Anterior cingulate cortex (tissue), 58 donors: ENCODE data around the gene HIPK2.

ENCODE experiments used
- DNase-seq, 58 donors: peaks; one replicate each; lab custom pipeline; 2025; lab: John Stamatoyannopoulos, UW

The HIPK2 gene

DNA sequence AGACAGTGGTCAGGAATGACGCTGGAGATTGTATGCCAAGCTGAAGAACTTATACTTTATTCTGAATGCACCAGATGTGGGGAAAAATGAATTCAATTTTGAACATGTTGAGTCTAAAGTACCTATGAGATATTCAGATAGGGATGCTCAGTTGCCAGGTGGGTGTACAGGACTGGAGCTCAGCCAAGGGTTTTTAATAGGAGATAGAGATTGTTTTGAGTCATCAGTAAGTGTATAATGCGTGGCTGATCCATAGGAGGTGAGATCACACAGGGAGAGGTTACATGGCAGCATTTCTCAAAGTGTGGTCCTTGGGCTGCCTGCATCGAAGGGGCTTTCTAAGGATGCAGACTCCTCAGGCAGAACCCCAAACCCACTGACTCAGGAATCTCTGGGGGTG, 6.8 kb upstream of the HIPK2 start:
- no peak for DNase-seq

DNA sequence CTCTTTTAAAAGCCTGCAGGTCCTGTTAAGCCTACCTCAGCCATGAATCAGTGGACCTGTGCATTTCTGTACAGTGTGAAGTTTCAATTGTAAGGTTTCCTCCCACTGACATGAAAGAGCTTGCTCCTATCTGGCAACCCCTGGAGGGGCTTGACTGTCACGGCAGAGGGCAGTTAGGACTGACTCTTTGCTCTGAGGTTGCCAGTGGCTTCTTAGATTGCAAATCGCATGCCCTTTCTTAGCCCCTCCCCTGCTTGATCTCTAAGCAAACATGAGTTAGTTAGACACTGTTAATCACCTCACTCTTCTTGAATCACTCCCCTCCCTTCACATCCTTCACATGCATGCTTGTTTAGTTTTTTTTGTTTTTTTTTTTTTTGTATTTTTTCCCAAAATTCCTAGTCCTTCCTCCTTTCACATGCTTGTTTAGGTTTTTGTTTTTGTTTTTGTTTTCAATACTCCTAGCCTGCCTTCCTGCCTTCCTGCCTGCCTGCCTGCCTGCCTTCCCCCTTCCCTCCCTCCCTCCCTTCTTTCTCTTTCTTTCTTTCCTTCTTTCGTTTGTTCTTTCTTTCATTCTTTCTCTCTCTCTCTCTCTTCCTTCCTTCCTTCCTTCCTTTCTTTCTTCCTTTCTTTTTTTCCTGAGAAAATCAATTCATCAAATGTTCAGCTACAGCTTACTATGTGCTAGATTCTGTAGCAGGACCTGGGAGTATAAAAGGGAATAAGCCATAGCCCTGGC, 6.0 kb upstream of the HIPK2 start:
- no peak for DNase-seq

DNA sequence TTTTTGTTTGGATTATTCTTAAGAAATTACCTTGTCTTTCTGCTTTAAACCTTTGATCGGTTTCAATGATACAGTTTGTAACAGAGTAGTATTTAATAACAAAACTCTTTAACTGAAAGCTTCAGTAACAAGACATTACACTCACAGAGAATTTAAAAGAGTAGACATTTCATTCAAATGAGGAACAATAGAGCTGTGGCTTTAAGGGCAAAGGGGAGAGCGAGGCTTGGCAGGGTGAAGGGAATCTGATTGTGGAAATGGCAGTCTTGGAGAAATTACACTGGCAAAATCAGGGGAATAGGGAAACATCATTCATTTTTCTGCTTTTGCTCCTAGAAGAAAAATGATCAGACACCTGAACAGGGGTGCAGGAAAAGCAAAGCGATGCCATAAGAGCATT, 5.1 kb upstream of the HIPK2 start:
- DNase-seq: no peak

DNA sequence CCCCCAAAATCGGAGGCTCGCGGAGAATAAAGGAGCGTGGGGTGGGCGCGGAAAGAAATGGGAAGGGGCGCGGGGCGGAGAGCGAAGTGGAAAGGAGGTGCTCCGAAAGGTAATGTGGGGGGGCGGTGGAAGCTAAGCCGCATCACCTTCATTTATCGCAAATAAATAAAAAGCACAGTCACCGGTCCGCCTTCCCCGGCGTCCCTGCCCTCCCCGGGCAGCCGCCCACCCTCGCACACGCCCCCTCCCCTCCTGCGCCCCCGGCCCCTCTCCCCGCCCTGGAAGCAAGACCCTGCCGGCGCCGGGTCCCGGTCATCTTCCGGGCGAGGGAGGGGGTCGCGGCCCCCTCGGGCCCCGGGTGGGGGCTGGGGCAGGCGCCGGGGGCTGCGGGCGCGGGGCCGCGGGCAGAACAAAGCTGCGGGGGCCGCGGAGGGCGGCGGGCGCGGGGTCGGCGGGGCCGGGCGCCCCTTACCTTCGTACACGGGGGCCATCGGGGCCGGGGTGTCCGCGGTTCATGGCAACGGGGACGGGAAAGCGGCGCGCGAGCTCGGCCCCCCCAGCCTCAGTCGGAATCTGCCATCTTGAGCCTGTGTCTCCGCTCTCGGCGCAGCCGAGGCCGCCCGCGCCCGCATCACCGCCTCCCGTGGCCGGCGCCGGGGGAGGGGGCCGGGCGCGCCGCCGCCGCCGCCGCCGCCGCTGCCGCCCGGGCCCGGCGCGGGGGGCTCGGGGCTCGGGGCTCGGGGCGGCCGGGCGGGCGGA, 486 bp downstream of the HIPK2 start:
- peak in 21 of 58 donors; percentile 10 to 56 (median 26) for DNase-seq

DNA sequence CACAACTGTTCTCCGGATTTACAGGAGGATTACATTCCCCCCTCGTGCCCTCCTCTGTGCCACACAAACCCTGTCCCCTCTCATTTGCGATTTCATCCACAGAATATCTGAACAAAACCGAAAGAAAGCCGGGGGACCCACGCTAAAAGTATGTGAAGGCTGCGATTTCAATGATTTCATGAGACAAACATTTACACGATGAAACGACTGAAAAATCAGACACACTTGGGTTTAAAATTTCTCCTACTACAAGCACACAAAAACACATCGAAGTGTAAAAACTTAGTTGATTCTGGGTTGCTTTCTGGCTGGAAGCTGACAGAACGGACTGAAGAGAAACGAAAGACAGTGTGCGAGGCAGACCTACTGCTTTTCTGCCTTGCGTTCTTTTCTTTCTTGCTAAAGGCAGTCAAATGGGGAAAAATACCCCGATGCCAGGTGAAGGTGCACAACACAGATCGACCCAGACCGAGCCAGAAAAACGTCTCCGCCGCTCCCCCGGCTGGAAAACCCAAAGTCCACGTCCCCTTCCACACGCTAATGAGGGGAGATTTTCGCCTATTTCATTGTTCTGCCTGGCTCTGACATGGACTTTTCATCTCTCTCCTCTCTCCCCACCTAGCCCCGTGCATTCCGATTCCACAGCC, 1.2 kb downstream of the HIPK2 start:
- DNase-seq: peak in 18 of 58 donors; percentile 10 to 61 (median 32)

DNA sequence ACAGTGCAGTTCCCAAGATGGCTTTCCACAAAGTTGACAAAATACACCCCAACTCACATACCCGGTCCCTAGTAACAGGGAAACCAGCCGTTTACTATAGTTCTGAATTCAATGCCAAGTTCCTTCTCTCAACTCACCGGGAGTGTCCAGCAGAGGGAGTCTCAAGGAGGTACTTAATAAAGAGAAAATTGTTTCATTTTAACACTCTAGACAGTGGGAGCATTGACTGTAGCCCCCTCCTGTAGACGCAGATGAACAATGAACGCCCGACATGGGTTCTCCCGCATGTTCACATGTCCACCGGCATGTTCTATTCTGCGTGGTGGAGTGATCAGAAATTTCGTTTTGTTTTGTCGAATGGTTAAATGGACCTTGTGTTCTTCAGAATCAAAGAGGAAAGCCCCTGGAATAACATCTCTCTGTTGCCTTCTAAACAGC, 1.9 kb downstream of the HIPK2 start:
- DNase-seq: peak in 44 of 58 donors; percentile 6 to 76 (median 38)

DNA sequence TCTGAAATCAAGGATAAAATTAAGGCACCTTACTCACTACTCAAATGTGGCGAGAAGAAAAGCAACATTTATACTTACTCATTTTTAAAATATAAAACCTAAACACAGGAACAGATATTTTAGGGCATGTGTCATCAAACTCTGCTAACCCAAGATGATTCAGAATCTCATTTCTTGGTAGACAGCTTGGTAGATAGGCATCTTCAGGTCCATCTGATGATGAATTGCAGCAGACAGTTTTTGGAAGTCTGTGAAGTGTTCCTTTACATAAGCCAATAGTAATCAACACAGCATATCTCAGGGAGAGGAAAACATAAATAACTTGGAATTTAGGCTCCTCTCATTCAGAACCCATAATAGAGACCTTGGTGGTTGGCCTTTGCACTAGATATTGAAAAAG, 3.4 kb downstream of the HIPK2 start:
- no peak for DNase-seq

DNA sequence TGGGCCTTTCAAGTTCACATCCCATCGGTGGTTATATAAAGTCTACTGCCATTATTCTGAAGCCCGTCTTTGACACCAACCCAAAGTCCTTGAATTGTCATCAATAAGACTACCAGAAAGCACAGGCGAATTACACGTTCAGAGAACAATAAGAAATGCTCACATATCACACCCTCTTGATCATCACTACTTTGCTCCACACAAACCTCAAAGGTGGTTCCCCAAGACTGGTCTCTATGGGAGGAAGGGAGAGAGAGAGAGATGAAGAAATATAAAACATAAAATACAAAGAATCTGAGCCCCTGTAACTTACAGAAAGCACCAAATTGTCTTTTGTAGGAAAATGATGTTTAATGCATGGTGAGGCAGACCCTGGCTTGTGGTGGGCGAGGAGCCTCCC, 4.4 kb downstream of the HIPK2 start:
- no peak for DNase-seq

DNA sequence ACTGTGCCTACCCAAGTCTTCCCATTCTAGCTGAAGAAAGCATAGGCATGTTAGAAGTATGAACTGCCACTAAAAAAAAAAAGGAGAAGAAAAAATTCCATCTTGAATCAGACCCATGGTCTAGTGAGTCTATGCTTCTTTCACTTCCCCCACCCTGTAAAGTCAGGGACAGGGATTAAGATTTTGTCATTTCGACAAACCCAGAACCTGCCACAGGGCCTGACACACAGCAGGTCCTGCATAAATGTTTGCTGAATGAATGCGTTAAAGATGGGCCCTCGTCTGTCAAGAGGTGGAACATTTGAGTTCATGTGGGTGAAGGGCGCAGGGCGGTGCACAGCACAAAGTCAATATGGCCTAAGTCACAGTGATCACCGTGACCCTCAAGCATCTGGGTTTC, 4.9 kb downstream of the HIPK2 start:
- no peak for DNase-seq

DNA sequence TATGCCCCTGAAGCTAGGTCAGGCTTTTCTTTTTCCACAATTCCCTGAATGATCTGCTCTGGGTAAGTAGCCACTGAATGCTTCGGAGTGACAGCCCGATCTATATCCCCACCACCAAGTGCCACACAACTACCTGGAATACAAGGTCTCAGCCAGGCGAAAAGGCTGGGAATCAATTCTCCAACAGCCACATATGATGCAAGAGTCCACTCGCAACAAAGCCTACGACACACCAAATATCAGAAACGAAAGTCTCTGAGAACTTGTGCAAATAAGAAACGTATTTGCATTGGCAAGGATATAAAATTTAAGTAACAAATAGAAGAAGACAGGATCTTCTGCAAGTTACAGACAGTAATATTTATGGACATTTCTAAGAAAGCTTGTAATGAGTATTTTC, 5.7 kb downstream of the HIPK2 start:
- DNase-seq: no peak

DNA sequence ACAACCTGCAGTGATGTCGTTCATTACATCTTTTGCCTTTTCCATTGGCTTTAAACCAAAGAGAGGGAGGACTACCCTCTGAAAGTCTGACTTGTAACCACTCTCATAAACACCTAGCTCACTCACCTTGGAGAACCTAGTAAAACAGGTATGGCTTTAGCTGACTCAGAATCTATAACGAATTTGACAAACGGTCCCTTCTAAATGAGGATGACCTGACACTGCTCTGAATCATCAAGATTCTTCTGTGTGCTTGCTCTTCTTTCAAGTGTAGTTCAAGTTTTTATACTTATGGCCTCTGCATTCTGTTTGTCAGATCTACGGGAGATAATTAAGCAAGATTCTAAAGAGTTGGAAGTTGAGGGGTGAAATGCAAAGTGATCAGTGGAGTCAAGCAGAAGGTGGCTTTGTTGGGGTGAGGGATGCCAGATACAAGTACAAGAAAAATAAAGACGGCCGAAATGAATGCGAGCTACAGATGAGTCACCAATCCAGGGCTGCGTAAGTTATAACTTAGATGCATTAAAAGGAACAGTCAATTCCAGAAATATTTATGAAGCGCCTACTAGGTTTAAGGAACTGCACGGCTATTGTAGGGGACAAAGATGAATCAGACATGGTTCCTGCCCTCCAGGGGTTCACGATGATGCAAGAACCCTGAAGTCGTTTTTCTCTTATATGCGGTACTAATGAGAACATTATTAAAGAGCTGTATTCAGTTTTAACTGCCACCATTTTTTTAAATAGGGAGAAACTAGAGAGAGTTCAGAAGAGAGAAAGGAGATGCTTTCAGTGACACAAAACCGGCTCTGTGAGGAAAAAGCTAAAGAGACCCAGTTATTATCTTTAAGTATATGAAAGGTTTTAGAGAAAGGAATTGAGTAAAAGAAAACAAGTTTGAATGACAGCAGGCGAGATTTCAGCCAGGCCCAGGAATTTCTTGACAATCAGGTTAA, 6.5 kb downstream of the HIPK2 start:
- DNase-seq: no peak

DNA sequence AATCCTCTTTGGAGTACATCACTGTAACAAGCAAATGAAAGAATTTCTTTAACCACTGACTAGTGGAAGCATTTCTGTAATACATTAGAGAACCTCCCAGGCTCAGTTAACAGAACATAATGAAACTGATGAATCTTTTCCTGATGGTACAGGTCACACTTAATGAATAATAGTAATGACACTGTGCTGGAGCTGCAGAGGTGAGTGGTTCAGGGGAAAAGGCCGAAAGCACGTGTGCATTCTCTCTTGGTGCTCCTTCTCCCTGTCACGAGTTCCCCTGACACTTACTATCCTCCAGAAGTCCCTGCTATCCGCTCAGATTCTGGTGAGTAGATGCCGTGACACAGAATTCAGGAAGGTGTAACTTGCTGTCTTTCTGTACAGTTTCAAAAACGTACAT, 8.0 kb downstream of the HIPK2 start:
- DNase-seq: no peak

DNA sequence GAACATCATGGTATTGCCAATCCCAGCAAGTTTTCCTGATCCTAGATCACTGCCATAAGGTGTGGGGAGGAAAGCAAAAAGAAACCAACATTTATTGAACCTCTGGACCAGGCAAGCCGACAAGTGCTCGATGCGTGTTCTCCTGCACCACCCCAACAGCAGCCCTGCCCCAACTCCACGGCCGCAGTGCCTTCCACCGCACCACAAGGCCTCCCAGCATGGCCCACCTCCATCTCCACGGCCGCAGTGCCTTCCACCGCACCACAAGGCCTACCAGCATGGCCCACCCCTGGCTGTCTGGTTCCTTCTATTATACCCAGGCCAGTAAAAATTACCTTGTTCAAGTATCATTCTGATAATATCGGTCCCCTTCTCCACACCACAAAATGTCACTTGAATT, 8.7 kb downstream of the HIPK2 start:
- no peak for DNase-seq

DNA sequence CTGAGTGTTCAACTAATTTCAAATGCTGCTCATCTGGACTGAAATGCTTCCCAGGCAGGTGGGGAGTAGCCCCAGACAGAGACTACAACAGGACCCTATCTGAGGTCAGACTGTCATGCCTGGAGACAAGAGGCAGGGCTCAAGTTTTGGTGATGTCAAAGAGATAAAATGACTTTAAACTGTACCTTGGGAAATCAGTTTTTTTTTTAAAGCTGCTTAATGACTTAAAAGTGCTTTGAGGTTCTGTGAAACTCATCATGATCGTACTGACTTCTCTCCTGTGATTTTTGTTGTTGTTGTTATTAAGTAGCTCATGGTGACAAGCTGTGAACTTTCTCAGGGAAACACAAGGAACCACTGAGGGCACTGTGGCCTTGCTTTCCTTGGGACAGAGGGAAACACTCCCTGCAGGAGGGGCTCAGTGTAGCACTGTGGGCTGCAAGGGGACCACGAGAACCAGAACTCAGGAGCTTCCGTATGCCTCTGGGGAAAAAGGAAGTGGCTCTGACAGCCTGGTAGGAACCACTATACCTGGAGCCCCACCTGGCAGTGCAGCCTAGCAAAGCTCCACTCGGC, 9.5 kb downstream of the HIPK2 start:
- DNase-seq: no peak

DNA sequence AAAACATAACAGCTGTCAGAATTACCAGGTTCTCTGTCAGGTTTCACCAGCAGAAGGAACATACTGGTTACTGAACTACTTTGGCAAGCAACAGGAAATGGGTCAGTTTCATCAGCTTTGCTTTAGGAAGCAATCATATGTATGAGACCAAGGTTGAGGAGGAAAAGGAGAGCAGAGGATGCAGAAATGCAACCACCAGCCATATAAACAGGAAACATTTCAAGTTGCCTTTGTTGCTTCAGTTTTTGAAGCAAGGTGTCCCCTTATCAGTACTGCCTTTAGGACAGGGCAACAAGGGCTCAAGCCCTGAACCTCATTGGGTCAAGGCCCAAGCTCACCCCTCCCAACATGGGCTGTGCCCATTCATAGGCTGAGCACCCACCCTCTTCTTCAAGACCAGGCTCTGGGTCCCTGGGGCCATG, 10.2 kb downstream of the HIPK2 start:
- no peak for DNase-seq

DNA sequence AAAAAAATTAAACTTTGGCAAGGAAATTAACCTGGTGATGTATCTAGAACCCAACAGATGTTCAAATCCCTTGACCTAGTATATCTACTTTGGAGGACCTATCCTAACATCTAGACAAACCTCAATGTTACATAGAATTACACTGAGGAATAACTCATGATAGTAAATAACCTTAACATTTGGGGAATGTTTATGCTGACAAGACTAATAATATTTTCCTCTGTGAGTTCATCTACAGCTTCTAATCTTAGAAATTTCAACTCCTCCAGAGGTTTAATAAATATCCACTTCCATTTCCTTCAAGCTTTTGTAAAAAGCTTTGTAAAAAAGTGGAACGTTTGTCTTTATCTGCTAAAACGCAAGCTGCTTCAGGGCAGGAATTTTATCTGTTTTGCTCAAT, 12.7 kb downstream of the HIPK2 start:
- DNase-seq: no peak

DNA sequence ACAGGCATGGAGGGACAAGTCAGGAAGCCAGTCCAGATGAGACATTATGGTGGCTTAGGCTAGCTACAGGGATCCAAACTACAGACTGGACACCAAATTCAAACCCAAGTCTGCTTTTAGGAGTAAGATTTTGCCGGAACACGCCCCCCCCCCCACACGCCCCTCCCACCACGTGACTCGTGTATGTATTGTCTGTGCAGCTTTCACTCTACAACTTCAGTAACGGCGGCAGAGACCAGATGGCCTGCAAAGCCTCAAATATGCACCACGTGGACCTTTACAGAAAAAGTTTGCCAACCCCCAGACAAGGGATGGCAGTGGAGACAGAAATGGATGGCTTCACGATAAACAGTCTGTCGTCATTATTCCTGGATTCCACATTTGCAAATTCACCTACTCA, 14.5 kb downstream of the HIPK2 start:
- DNase-seq: no peak

DNA sequence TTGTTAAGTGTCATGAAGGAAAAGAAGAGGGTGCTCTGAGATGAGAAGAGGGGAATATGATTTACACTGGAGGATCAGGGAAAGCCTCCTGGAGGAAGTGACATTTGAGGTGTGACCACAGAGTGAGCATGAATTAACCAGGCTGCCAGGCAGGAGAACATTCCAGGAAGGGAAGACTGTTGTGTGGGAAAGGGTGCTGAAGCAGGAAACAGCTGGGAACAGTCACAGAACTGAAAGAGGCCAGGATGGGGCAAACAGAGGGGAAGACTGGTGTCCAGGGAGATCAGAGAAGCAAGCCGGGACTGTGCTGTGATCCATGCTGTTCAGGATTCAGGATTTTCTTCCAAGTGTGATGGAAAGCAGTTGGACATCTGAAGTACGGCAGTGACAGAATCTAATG, 14.9 kb downstream of the HIPK2 start:
- no peak for DNase-seq

DNA sequence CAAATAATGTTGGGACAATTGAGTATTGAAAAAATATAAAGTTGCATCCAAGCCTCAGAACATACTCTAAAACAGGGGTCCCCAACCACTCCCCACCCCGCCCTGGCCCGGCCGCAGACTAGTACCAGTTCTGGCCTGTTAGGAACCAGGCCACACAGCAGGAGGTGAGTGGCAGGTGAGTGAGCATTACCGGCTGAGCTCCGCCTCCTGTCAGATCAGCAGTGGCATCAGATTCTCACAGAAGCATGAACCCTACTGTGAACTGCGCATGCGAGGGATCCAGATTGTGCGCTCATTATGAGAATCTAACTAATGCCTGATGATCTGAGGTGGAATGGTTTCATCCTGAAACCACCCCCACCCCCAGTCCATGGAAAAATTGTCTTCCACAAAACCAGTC, 19.4 kb downstream of the HIPK2 start:
- DNase-seq: no peak

DNA sequence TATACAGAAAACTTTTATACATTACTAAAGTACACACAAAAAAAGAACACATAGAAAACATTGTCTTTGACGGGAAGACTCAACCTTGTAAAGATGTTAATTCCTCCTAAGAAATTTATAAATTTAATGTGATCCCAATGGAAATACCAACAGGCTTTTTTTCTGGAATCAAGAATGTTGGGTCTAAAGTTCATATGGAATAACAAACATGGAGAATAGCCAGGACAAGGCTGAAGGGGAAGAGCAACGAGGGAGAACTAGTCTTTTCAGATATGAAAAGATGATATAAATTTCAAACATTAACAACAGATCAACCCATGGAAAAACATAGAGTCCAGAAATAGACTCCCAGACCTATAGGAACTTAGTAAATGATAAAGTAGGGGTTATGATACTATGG, 19.8 kb downstream of the HIPK2 start:
- DNase-seq: no peak
